A673 (cell line): Measurements from ENCODE around the gene APH1A. TPM values are rescaled to one million over a fixed set of nuclear protein-coding genes. Genes with fewer than 3 reads are reported as not detected.
"Not testable (repeated sequence)": the region's sequence is repeated elsewhere in the genome, so short reads cannot be mapped to it uniquely, and the experiment has no call there.

ENCODE experiments used
- Bru-seq: library from RNA; stranded (reverse); fragments of 400-500 nt; gene quantifications from one replicate; lab custom pipeline; 2021; lab: Mats Ljungman, UMichigan
- BruChase-seq, 2 experiments: library from RNA; stranded (reverse); fragments of 400-500 nt; gene quantifications; one replicate each; lab custom pipeline; 2021; lab: Mats Ljungman, UMichigan
- BruUV-seq: library from RNA; stranded (reverse); fragments of 400-500 nt; replicated peaks from 2 replicates; lab custom pipeline; 2021; lab: Mats Ljungman, UMichigan
- CTCF ChIA-PET: fragments of 300-600 bp; sonication (Branson Sonifier 250); formaldehyde crosslinking; loops from one replicate; lab custom pipeline; 2022; ENCODE audit warnings: antibody characterized with exemption; lab: Charles Lee
- POLR2A ChIA-PET: fragments of 300-600 bp; sonication (Branson Sonifier 250); formaldehyde crosslinking; loops from one replicate; lab custom pipeline; 2022; ENCODE audit warnings: antibody characterized with exemption; ENCODE audit not compliant: low non-redundant PET; lab: Charles Lee
- DNase-seq: peaks from one replicate; pipeline ENCODE4 v3.0.0-alpha.2; 2015; ENCODE audit warnings: low spot score
- H3K27ac ChIP-seq: fragments of 200-600 bp; sonication (generic); 2 replicates; pipeline ENCODE4 v1.5.1; 2016; ENCODE audit warnings: mixed run types, low read depth, mild to moderate bottlenecking, mixed read lengths, antibody characterized with exemption, low read length; ENCODE audit not compliant: poor library complexity, severe bottlenecking
- H3K27me3 ChIP-seq: fragments of 200-600 bp; sonication (generic); replicated peaks from 2 replicates; pipeline ENCODE4 v1.6.1; 2017; ENCODE audit warnings: mixed run types, low read depth, mild to moderate bottlenecking, mixed read lengths, antibody characterized with exemption, low read length; ENCODE audit not compliant: insufficient read depth, poor library complexity
- H3K36me3 ChIP-seq: fragments of 200-600 bp; sonication (generic); 2 replicates; pipeline ENCODE4 v1.6.1; 2016; ENCODE audit warnings: mixed run types, mild to moderate bottlenecking, mixed read lengths, antibody characterized with exemption, low read length; ENCODE audit not compliant: insufficient read depth, poor library complexity, severe bottlenecking
- H3K4me1 ChIP-seq: fragments of 200-600 bp; sonication (generic); 2 replicates; pipeline ENCODE4 v1.6.1; 2017; ENCODE audit warnings: mixed run types, mild to moderate bottlenecking, mixed read lengths, antibody characterized with exemption, low read length; ENCODE audit not compliant: insufficient read depth, poor library complexity, severe bottlenecking
- H3K4me3 ChIP-seq: fragments of 200-600 bp; sonication (generic); 2 replicates; pipeline ENCODE4 v1.5.1; 2016; ENCODE audit warnings: low read depth, mixed run types, mild to moderate bottlenecking, mixed read lengths, low read length; ENCODE audit not compliant: poor library complexity, severe bottlenecking
- H3K9me3 ChIP-seq: fragments of 200-600 bp; sonication (generic); 2 replicates; pipeline ENCODE4 v1.6.1; 2016; ENCODE audit warnings: mixed run types, low read depth, mild to moderate bottlenecking, mixed read lengths, antibody characterized with exemption, low read length; ENCODE audit not compliant: poor library complexity, severe bottlenecking
- EZH2 ChIP-seq: fragments of 200-600 bp; sonication (generic); IDR thresholded peaks from 2 replicates; pipeline ENCODE4 v1.6.1; 2017; ENCODE audit warnings: borderline replicate concordance, low read depth, mild to moderate bottlenecking, mixed read lengths, antibody characterized with exemption, low read length; ENCODE audit not compliant: poor library complexity, severe bottlenecking
- intact Hi-C: fragments of 100-400 bp; cut with micrococcal nuclease; formaldehyde crosslinking; loops from one replicate; pipeline ENCODE4 v1.10.0; 2022; ENCODE audit not compliant: unreplicated experiment
- long read RNA-seq: library from polyadenylated mRNA; stranded (forward); transcript quantifications from one replicate; pipeline ENCODE4 v2.0.0, GENCODE V29; 2022
- total RNA-seq: library from RNA; stranded (reverse); gene quantifications from 2 replicates; pipeline ENCODE4 v1.2.3, GENCODE V29; 2021
- TF ChIP-seq, protein P1 (sequence below): fragments of 300-800, 200-600 bp; sonication (generic); conservative IDR thresholded peaks from 2 replicates; pipeline ENCODE4 v1.5.1; 2017; ENCODE audit warnings: low read depth, mild to moderate bottlenecking, antibody characterized with exemption, low read length, moderate library complexity, mixed read lengths

APH1A gene
- total RNA-seq (136 and 144 TPM in 2 replicates), Bru-seq, nascent RNA (percentile 86 among the genes with signal in this experiment), BruChase-seq, experiment 1, labeled RNA remaining after a 2-hour chase (percentile 93 among the genes with signal in this experiment), BruChase-seq, experiment 2, labeled RNA remaining after a 6-hour chase (percentile 98 among the genes with signal in this experiment)
- long read RNA-seq, transcript APH1A-202 (6 exons, 2,353 nt), result major isoform, 14 of 45 reads
- long read RNA-seq, transcript APH1A-203 (7 exons, 1,713 nt), result minor isoform, 11 of 45 reads
- long read RNA-seq, partial matches to known transcripts, result 9 of 45 reads
- long read RNA-seq, other reads (novel, unspliced or antisense), result 11 of 45 reads

DNA sequence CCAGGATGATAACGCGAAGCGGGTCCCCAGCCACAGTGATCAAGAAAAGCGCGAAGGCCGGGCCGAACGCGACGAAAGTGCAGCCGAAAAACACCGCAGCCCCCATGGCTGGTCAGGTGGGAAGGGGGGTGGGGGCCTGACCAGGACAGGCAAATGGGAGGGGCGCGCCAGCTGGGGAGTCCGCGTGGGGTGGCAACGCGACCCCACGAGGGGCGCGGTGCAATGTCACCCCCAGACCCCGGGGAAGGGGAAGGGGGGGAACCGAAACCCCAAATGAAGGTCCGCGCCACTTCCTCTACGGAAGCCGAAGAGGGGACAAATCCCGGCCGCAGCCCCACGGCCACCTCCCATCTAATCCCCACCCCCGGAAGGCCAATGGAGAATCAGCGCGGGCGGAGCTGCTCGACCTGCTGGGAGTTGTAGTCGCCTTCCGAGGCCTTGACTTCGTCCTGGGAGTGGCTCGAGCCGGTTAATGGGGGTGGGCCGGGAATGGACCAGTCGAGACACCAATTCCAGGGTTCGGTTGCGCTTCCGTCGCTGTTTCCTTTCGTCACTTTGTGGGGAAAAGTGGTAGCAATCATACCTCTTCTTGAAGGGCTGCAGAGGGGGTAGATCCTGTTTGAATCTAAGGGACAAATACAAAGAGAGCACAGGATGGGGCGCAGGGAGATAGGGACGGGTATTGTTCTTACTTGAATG lies at the start of gene APH1A:
Gene APH1A (minus strand): TSS at position 312 of the 699 bp plus-strand sequence. CDS start 206 bp downstream, at position 106.
- intact Hi-C loops, result no loop called here
- no TSS peak for BruUV-seq
- DNase-seq, result peak; percentile 99

DNA sequence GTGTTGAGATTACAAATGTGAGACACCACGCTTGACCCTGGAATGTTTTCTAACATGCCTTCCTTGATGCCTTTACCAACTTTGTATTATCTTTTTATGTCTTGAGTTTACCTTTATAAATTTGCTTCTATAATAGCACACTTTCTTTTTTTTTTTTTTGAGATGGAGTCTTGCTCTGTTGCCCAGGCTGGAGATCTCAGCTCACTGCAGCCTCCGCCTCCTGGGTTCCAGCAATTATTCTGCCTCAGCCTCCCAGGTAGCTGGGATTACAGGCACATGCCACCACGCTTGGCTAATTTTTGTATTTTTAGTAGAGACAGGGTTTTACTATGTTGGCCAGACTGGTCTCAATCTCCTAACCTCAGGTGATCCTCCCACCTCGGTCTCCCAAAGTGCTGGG lies 45.9 kb upstream of the APH1A start:
- H3K9me3 ChIP-seq, H3K27ac ChIP-seq, DNase-seq, intact Hi-C loops, BruUV-seq, H3K36me3 ChIP-seq, POLR2A ChIA-PET, H3K4me1 ChIP-seq, H3K27me3 ChIP-seq, H3K4me3 ChIP-seq, CTCF ChIA-PET: not testable (repeated sequence)

More for the DNA sequence above, at the start of gene APH1A:
- TF ChIP-seq, protein P1, sequence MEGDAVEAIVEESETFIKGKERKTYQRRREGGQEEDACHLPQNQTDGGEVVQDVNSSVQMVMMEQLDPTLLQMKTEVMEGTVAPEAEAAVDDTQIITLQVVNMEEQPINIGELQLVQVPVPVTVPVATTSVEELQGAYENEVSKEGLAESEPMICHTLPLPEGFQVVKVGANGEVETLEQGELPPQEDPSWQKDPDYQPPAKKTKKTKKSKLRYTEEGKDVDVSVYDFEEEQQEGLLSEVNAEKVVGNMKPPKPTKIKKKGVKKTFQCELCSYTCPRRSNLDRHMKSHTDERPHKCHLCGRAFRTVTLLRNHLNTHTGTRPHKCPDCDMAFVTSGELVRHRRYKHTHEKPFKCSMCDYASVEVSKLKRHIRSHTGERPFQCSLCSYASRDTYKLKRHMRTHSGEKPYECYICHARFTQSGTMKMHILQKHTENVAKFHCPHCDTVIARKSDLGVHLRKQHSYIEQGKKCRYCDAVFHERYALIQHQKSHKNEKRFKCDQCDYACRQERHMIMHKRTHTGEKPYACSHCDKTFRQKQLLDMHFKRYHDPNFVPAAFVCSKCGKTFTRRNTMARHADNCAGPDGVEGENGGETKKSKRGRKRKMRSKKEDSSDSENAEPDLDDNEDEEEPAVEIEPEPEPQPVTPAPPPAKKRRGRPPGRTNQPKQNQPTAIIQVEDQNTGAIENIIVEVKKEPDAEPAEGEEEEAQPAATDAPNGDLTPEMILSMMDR, result no peak
- no peak for TF ChIP-seq EZH2
- H3K27ac ChIP-seq, result peak within 1 kb of the TSS; percentile 91
- H3K36me3 ChIP-seq, result peaks cover 24% of the 10 kb centered on the region
- no peaks in the 10 kb centered on the region for H3K9me3 ChIP-seq
- ChIA-PET POLR2A (no interaction called here), CTCF (interaction anchor here (0.7 to 1.0 kb wide), 2 partner anchors 12 to 13 kb away, joined by 4 to 7 read pairs; no protein-coding TSS in a partner anchor)
- H3K4me1 ChIP-seq, result peaks cover 26% of the 10 kb centered on the region
- H3K27me3 ChIP-seq, result no peaks in the 10 kb centered on the region
- peak within 1 kb of the TSS; percentile 96 for H3K4me3 ChIP-seq

DNA sequence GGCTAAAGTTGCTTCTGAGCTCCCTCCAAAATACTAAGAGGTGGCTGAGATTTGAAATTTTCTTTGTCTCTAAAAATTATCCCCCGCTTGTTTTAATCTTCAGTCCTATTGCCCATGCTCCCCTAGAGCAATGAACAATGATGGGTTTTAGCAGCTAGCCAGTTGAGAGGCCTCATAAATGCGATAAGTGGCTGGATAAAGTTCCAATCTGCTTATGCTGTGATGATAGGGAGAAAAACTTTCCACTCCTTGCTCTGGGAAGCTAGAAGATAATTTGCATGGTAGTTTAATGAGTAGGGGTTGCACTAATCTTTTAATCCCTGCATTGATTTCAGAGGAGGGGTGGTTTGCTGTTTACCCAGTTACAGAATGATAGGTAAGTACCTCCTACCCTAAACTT lies 42.9 kb upstream of the APH1A start:
- H3K4me3 ChIP-seq, result no peak overlapping the region
- H3K4me1 ChIP-seq, result no peaks in the 10 kb centered on the region
- no peak for DNase-seq
- ChIA-PET POLR2A (interaction anchor here (0.6 kb wide), 1 partner anchor 30 kb away, joined by 4 read pairs; no protein-coding TSS in a partner anchor), CTCF (interaction anchor here (0.6 kb wide), 1 partner anchor 669 kb away, joined by 7 read pairs; no protein-coding TSS in a partner anchor)
- peak overlapping the region; percentile 2 for H3K27ac ChIP-seq
- BruUV-seq, result no TSS peak
- no peaks in the 10 kb centered on the region for H3K9me3 ChIP-seq
- TF ChIP-seq, protein P1, result no peak
- peaks cover 16% of the 10 kb centered on the region for H3K36me3 ChIP-seq
- H3K27me3 ChIP-seq, result no peaks in the 10 kb centered on the region
- intact Hi-C loops, result no loop called here
